GM19452 (cell line): ENCODE measurements around the gene FLT3.
"Not testable (repeated sequence)": the region's sequence is repeated elsewhere in the genome, so short reads cannot be mapped to it uniquely, and the experiment has no call there.

Experiments used
- ATAC-seq: cut with Tn5 transposase; IDR thresholded peaks from one replicate; pipeline ENCODE4 v1.9.1; 2021; ENCODE audit not compliant: unreplicated experiment

The FLT3 gene

DNA sequence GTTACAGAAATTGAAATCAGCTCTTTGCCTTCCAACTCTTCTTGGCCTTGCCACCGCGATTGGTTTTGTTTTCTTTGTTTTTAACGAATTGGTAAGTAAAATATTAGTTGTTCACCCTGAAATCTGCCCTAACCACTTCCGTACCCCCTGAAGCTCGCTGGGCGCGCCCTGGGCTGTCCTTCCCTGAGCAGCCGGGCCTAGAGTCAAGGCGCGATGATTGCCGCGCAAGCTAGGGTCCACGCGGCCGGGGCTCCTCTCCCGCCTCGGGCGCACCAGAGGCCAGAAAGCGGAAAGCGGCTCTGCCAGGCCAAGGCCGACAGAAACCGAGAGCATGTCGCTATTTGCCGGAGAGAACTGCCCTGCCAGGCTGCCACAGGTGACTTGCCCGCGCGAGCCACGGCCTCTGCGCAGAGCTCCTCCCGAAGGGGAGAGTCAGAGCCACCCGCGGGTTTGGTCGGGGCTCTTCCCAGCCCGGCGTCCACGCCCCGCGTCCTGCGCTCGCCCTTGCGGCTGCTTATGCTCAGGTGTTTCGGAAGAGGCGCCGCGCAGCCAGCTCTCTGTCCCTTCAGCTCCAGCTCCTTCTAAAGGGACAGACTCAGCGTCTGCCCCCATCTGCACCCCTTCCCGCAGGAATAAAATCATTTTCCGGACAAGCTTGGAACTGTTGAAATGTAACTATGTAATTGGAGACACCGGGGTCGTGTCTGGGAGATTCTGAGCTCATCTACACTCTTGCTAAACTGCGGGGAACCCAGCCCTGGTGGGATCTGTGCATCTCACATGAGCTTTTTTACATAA, 124.6 kb downstream of the FLT3 start:
- no peak for ATAC-seq

GRCh38 chr13:27973961-27974662, 126.3 kb downstream of the FLT3 start:
- no peak for ATAC-seq

DNA sequence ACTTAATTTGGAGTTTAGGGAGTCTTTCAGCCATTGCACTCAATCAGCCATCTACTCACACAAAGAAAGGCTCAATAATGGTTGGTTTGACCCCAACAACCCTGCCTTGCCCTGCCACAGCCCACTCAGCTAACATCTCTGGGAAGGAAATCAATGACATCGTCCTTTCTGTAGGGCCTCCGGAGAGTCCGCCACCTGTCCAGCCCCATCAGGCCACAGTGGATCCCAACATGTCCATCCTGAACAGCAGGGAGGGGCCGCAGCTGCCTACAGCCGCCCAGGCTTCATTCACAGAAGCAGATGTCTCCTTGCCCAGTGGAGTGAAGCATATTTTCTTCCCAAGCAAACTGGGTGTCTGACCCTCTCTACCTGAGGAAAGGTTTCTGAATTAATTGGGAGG, 127.1 kb downstream of the FLT3 start:
- ATAC-seq = no peak

GRCh38 chr13:27972478-27972820, 127.9 kb downstream of the FLT3 start:
- no peak for ATAC-seq

DNA sequence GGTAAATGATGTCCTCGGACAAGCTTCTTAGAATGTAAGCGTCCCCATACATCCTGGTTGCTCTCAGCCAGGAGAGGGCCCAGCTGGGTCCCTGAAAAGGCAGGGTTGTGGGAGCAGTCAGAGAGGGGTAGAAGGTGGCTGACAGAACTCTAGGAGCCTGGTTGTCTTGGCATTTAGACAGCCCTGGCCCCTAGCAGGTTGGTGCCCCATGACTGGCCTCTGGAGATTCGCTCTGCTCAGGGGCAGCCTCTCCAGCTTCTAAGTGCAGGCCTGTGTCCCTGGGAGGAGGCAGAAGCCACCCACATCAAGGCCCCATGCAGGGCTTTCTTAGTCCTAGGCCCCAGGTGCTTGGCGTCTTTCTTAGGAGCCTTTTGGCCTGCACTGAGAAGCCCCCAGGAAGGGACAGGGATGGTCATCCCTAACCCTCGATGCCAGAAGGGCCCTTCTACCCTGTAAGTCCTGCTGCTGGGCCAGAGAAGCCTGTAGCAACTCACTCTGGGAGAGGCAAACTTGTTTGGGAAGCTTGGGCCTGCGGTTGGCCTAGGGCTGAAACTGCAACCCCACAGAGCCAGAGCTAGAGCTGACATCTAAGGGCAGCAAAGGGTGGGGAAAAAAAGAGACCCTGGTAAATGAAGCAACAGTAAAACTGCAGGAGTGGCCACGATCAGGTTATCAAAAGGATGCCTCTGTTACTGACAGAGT, 128.4 kb downstream of the FLT3 start:
- ATAC-seq = no peak

DNA sequence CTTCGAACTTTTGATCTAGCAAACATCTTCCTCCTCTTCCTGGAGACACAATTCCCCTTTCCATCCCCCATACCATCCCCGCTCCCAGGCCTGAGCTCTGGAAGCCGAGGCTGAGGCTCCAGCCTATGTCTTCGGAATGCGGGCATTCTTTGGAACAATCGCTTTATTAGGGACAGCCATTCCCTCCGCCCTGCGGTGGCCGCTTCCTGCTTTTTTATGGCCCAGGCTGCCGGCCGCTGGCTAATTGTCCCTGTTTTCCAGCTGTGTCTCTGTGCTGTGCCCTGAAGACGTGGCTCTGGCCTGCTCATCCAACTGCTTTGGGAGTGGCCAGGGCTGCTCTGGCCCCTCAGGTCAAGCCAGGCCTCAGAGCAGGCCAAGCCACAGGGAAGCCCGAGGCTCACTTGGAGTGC, 129.1 kb downstream of the FLT3 start:
- ATAC-seq = no peak

DNA sequence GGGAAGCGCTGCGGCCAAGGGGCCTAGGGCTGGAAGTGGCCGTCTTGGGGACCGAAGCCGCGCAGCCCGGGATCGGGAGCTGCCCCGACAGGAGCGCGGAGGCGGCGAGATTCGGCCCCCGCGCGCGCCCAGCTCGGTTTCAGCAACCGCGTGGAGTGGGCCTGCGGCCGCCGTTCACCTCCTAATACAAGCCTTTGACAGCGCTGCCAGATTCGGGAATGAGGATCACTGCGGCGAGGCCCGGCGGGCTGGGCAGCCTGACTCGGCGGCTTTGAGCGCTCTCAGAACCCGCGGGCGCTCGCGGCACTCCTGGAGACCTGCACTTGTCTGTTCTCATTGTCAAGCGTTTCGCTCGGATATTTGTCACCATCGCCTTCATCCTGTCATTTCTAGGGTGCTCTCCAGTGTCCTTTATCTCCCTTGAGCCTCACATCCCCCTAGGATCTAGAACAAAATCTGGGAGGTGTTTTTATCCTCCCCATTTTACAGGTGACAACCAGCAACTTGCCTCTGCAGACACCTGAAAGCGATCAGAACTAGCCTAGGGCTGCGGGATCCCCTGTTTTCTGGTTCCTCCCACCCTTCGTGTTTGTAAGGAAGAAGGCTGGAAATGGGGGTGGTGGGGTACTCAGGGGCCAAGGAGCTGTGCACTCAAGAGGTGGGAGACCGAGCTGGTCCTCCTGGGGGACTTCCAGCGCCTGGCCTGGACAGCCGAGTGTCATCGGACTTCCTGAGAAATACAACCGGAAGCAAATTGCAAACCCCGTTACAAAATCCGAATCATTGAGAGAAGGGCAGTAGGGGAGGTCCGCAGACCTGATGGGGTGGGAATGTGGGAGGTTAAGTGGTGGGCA, 129.8 kb downstream of the FLT3 start:
- no peak for ATAC-seq

DNA sequence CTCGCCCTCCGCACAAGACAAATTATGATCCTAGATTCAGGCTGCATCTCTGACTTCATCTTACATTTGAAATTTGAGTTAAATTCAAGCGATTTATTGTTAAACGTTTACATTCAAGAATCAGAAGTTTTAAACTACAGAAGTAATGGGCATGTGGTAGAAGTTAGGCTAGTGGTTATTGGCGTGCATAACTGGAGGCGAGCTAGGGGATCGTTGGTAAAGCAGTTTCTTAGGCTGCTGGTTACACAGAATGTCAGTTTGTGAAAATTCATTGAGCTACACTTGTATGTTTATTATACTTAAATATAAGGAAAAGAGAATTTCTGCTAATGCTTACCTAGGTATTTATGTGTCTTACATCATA, 130.5 kb downstream of the FLT3 start:
- no peak for ATAC-seq

DNA sequence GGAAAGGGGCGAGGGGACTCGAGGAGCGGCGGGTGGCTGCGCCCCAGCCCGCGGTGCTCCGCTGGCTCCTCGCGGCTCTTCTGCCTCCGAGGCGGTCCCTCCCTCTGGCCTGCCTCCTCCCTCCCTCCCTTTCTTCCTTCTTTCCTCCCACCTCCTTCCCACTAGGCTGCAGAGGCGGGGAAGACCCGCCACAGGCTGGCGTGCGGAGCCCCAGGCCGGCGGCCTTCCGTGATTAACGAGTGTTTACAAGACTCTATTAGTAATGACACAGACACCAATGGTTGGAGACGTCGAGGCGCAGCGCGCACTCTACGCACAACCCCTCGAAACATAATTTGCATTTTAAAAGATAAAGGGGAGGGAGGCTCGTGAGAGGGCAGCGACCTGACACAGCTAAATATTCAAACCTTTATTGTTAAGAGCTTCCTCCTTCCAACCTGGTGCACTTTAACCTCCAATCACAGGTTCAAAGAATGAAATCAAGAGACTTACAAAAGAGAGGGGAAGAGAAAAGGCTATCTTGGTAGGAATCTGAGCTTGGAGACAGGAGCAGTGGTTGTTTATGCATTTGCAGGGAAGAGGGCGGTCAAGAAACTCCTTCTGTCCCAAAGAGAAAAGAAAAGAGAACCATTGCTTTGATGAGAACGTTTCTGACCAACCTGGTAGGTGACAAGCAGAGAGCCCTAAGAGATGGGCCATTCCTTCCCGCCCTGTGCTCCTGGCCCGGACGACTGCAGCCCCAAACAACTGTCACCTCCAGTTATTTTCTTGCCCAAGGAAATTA, 131.1 kb downstream of the FLT3 start, which contains the start of gene CDX2:
Gene CDX2 (minus strand): TSS at position 234 of the 784 bp plus-strand sequence. CDS start 309 bp downstream, outside the sequence.
- no peak for ATAC-seq

GRCh38 chr13:27968316-27969081, 131.9 kb downstream of the FLT3 start:
- no peak for ATAC-seq

- no peak for ATAC-seq
Measured at GRCh38 chr13:27967736-27968315, 132.6 kb downstream of the FLT3 start.

- no peak for ATAC-seq
Measured at GRCh38 chr13:27967203-27967735, 133.1 kb downstream of the FLT3 start.

GRCh38 chr13:27966641-27967202, 133.7 kb downstream of the FLT3 start:
- no peak for ATAC-seq

GRCh38 chr13:27965740-27966640, 134.4 kb downstream of the FLT3 start:
- ATAC-seq = no peak

GRCh38 chr13:27965343-27965739, 135.0 kb downstream of the FLT3 start:
- ATAC-seq = no peak

GRCh38 chr13:27964741-27965323, 135.5 kb downstream of the FLT3 start:
- ATAC-seq = no peak

DNA sequence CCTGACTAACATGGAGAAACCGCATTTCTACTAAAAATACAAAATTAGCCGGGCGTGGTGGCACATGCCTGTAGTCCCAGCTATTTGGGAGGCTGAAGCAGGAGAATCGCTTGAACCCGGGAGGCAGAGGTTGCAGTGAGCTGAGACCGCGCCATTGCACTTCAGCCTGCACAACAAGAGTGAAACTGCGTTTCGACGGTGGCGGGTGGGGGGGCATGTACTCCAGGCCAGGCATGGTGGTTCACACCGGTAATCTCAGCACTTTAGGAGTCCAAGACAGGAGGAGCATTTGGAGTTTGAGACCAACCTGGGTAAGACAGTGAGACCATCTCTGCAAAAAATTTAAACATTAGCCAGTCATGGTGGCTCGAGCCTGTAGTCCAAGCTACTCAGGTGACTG, 136.2 kb downstream of the FLT3 start:
- ATAC-seq = not testable (repeated sequence)
